Fibroblast of lung (primary cell): ENCODE measurements around the gene COX10.

ENCODE experiments used
- CTCF ChIP-seq, 2 donors: IDR thresholded peaks in 1 of 2; conservative IDR thresholded peaks in 1 of 2; 1 replicate in 1 of 2; 2 replicates in 1 of 2; pipeline ENCODE4 v1.5.1; 2011 to 2012; ENCODE audit warnings: low read length in 2 of 2, control low read depth in 1 of 2, inconsistent platforms in 1 of 2, low read depth in 1 of 2, mild to moderate bottlenecking in 1 of 2
- EZH2 ChIP-seq: IDR thresholded peaks from 2 replicates; pipeline ENCODE4 v1.5.1; 2012; ENCODE audit warnings: low read length, control low read depth, mild to moderate bottlenecking; ENCODE audit errors: missing control alignments

- TF ChIP-seq CTCF (conservative IDR thresholded peaks at IDR 0.05 in 1 of 2, IDR thresholded peaks at IDR 0.05 in 1 of 2; ENCODE audit: low read depth in 1 of 2, low read length in 2 of 2) (no peak), EZH2 (no peak)
Observed at GRCh38 chr17:14044702-14045101, 24.6 kb upstream of the COX10 start.
